SK-N-SH (cell line): ENCODE measurements around the gene PICALM. TPM values are rescaled to one million over a fixed set of nuclear protein-coding genes. Genes with fewer than 3 reads are reported as not detected.

Experiments used
- CTCF ChIA-PET: fragments of 300-600, 350-600 bp; formaldehyde crosslinking; extraction: SDS; loops from one replicate; lab custom pipeline; 2021; lab: Yijun Ruan, JAX
- POLR2A ChIA-PET: fragments of 350-600 bp; sonication (Branson Sonifier 250); formaldehyde crosslinking; extraction: SDS; loops from one replicate; lab custom pipeline; 2020; ENCODE audit warnings: antibody characterized with exemption, inconsistent platforms; lab: Yijun Ruan, JAX
- DNase-seq: peaks from one replicate; pipeline ENCODE4 v3.0.0; 2012
- H2AFZ ChIP-seq: fragments of 200-600 bp; sonication (generic); 2 replicates; pipeline ENCODE4 v1.8.1; 2016; ENCODE audit warnings: antibody characterized with exemption, mild to moderate bottlenecking, low read depth
- H3F3A ChIP-seq: fragments of 200-600 bp; sonication (generic); replicated peaks from 2 replicates; pipeline ENCODE3; 2016; ENCODE audit warnings: antibody characterized with exemption, mild to moderate bottlenecking; ENCODE audit not compliant: insufficient read depth
- H3K27ac ChIP-seq, 2 experiments: fragments of 200-500 bp in 1 of 2; fragments of 200-600 bp in 1 of 2; sonication (Bioruptor generic) in 1 of 2; sonication (generic), shearing (Covaris generic) in 1 of 2; 2 replicates each; pipeline versions ENCODE4 v1.5.1 to v1.6.1; 2014 to 2016; ENCODE audit warnings: low read depth in 2 of 2, inconsistent platforms in 1 of 2, low read length in 1 of 2, mild to moderate bottlenecking in 1 of 2, mixed read lengths in 1 of 2
- H3K27me3 ChIP-seq: fragments of 200-600 bp; sonication (generic), shearing (Covaris generic); 2 replicates; pipeline ENCODE4 v1.6.1; 2016; ENCODE audit warnings: mixed run types; ENCODE audit not compliant: insufficient read depth
- H3K36me3 ChIP-seq, 2 experiments: fragments of 200-500 bp in 1 of 2; fragments of 200-600 bp in 1 of 2; sonication (Bioruptor generic) in 1 of 2; sonication (generic) in 1 of 2; replicated peaks in 1 of 2; 2 replicates each; pipeline versions ENCODE3 to v1.5.1; 2014 to 2016; ENCODE audit warnings: low read length in 1 of 2, mild to moderate bottlenecking in 1 of 2; ENCODE audit not compliant: insufficient read depth in 2 of 2, control insufficient read depth in 1 of 2
- H3K4me1 ChIP-seq, 2 experiments: fragments of 200-500 bp in 1 of 2; fragments of 200-600 bp in 1 of 2; sonication (Bioruptor generic) in 1 of 2; sonication (generic), shearing (Covaris generic) in 1 of 2; 2 replicates each; pipeline versions ENCODE4 v1.5.1 to v1.6.1; 2014 to 2016; ENCODE audit warnings: low read depth in 1 of 2, low read length in 1 of 2, mixed run types in 1 of 2; ENCODE audit not compliant: insufficient read depth in 2 of 2, control insufficient read depth in 1 of 2
- H3K4me2 ChIP-seq: fragments of 200-600 bp; sonication (generic), shearing (Covaris generic); 2 replicates; pipeline ENCODE4 v1.6.1; 2017; ENCODE audit warnings: mixed run types
- H3K4me3 ChIP-seq, 2 experiments: fragments of 200-500 bp in 1 of 2; fragments of 200-600 bp in 1 of 2; sonication (Bioruptor generic) in 1 of 2; sonication (generic), shearing (Covaris generic) in 1 of 2; 2 replicates each; pipeline versions ENCODE4 v1.5.1 to v1.8.1; 2014 to 2016; ENCODE audit warnings: low read depth in 2 of 2, inconsistent platforms in 1 of 2, low read length in 1 of 2, mild to moderate bottlenecking in 1 of 2, mixed read lengths in 1 of 2, moderate library complexity in 1 of 2
- H3K79me2 ChIP-seq: fragments of 200-600 bp; sonication (generic); 2 replicates; pipeline ENCODE4 v1.8.1; 2017; ENCODE audit warnings: mild to moderate bottlenecking; ENCODE audit not compliant: insufficient read depth
- H3K9ac ChIP-seq: fragments of 200-600 bp; sonication (generic); 2 replicates; pipeline ENCODE4 v1.6.1; 2017; ENCODE audit warnings: mixed run types
- H3K9me2 ChIP-seq: fragments of 200-600 bp; sonication (generic); 2 replicates; pipeline ENCODE4 v1.6.1; 2017; ENCODE audit warnings: mixed run types
- H3K9me3 ChIP-seq: fragments of 200-600 bp; sonication (generic); 2 replicates; pipeline ENCODE4 v1.6.1; 2017; ENCODE audit warnings: mixed run types, mild to moderate bottlenecking, moderate library complexity
- H4K20me1 ChIP-seq: fragments of 200-600 bp; sonication (generic); 2 replicates; pipeline ENCODE4 v1.6.1; 2017; ENCODE audit warnings: mild to moderate bottlenecking, mixed run types; ENCODE audit not compliant: insufficient read depth
- CTCF ChIP-seq: fragments of 200-600 bp; sonication (generic); IDR thresholded peaks from 2 replicates; pipeline ENCODE4 v1.6.1; 2017; ENCODE audit warnings: antibody characterized with exemption, mild to moderate bottlenecking, moderate library complexity
- EP300 ChIP-seq, 2 experiments: IDR thresholded peaks; 2 replicates each; pipeline versions ENCODE4 v1.4.0 to v1.6.1; 2012; ENCODE audit warnings: borderline replicate concordance in 1 of 2, low read depth in 1 of 2, low read length in 1 of 2
- FOXM1 ChIP-seq: IDR thresholded peaks from 2 replicates; pipeline ENCODE4 v1.4.0; 2012; ENCODE audit warnings: low read depth, mild to moderate bottlenecking
- GATA2 ChIP-seq: sonication (generic); formaldehyde crosslinking; IDR thresholded peaks from 2 replicates; pipeline ENCODE4 v1.5.0; 2020; ENCODE audit warnings: mild to moderate bottlenecking, missing genetic modification reagents
- MAX ChIP-seq: IDR thresholded peaks from 2 replicates; pipeline ENCODE4 v1.4.0; 2012; ENCODE audit warnings: low read depth
- MEF2A ChIP-seq: IDR thresholded peaks from 2 replicates; pipeline ENCODE4 v1.4.0; 2012; ENCODE audit warnings: low read depth, borderline replicate concordance
- NFIC ChIP-seq: IDR thresholded peaks from 2 replicates; pipeline ENCODE4 v1.4.0; 2012; ENCODE audit warnings: borderline replicate concordance
- NRF1 ChIP-seq: IDR thresholded peaks from 2 replicates; pipeline ENCODE4 v1.6.1; 2012; ENCODE audit warnings: low read depth, mild to moderate bottlenecking, low read length
- RCOR1 ChIP-seq: fragments of 150-350 bp; IDR thresholded peaks from 2 replicates; pipeline ENCODE4 v1.6.1; 2017; ENCODE audit warnings: antibody characterized with exemption, low read length
- RFX5 ChIP-seq: IDR thresholded peaks from 2 replicates; pipeline ENCODE4 v1.6.1; 2012; ENCODE audit warnings: mild to moderate bottlenecking, improper control_type of control experiment, low read length
- SIN3A ChIP-seq: IDR thresholded peaks from 2 replicates; pipeline ENCODE4 v1.6.1; 2012; ENCODE audit warnings: low read depth, mild to moderate bottlenecking, low read length, moderate library complexity, borderline replicate concordance
- SMC3 ChIP-seq: IDR thresholded peaks from 2 replicates; pipeline ENCODE4 v1.6.1; 2012; ENCODE audit warnings: low read depth, low read length, improper control_type of control experiment
- TEAD4 ChIP-seq: IDR thresholded peaks from 2 replicates; pipeline ENCODE4 v1.4.0; 2012; ENCODE audit warnings: mild to moderate bottlenecking, borderline replicate concordance; ENCODE audit not compliant: insufficient read depth
- USF1 ChIP-seq: IDR thresholded peaks from 2 replicates; pipeline ENCODE4 v1.4.0; 2012; ENCODE audit warnings: low read depth, borderline replicate concordance
- USF2 ChIP-seq: fragments of 150-350 bp; IDR thresholded peaks from 2 replicates; pipeline ENCODE4 v1.6.1; 2017; ENCODE audit warnings: antibody characterized with exemption, low read length, low read depth, borderline replicate concordance
- YY1 ChIP-seq: IDR thresholded peaks from 2 replicates; pipeline ENCODE4 v1.4.0; 2012; ENCODE audit warnings: low read depth, mild to moderate bottlenecking
- WGBS: methylation state at CpG from one replicate; pipeline ENCODE4 v1.1.6; 2017; ENCODE audit warnings: low lambda C conversion rate; 5-methylcytosine and 5-hydroxymethylcytosine counted together
- polyA plus RNA-seq, 3 experiments: library from polyadenylated mRNA; depleted of rRNA; stranded (reverse); fragments of >200 nt; gene quantifications; 2 replicates each; pipeline ENCODE4 v1.2.3, GENCODE V29; 2012

PICALM gene
- polyA plus RNA-seq, 1 of the 3 experiments (the other 2 are of a cell fraction): 103 TPM

- no peak for DNase-seq
- Histone ChIP-seq H3K27ac (no peak overlapping the region), H3K4me2 (no peak overlapping the region), H3K79me2 (peaks cover 100% of the 10 kb centered on the region), H3K9me2 (no peaks in the 10 kb centered on the region), H3F3A (peaks cover 2% of the 10 kb centered on the region), H3K27me3 (no peaks in the 10 kb centered on the region), H3K36me3 (peaks cover 7 to 8% of the 10 kb centered on the region in 2 experiments), H3K4me1 (no peaks in the 10 kb centered on the region; a peak in 2 of 4 replicates), H2AFZ (no peak overlapping the region), H4K20me1 (peaks cover 84% of the 10 kb centered on the region), H3K4me3 (no peak overlapping the region), H3K9ac (no peak overlapping the region), H3K9me3 (no peaks in the 10 kb centered on the region)
- POLR2A ChIA-PET: no interaction called here
- TF ChIP-seq YY1: no peak
- TF ChIP-seq FOXM1: no peak
- no peak for TF ChIP-seq MEF2A
- no peak for TF ChIP-seq CTCF
- no peak for TF ChIP-seq SMC3
- no peak for TF ChIP-seq RFX5
- TF ChIP-seq RCOR1: no peak
- TF ChIP-seq MAX: no peak
- TF ChIP-seq NFIC: no peak
- TF ChIP-seq TEAD4: no peak
- TF ChIP-seq NRF1: no peak
- TF ChIP-seq SIN3A: no peak
- TF ChIP-seq GATA2: no peak
- TF ChIP-seq USF2: no peak
- TF ChIP-seq EP300 (IDR thresholded peaks at IDR 0.05; ENCODE audit: borderline replicate concordance in 1 of 2, low read depth in 1 of 2, low read length in 1 of 2): no peak
- no peak for TF ChIP-seq USF1
- WGBS: 94% methylated on average over 2 of the region's 2 CpGs
- CTCF ChIA-PET: no interaction called here
Measured at GRCh38 chr11:86034710-86035109, 34.2 kb downstream of the PICALM start.
